ENCODE results near the gene LYL1. TPM values are rescaled to one million over a fixed set of nuclear protein-coding genes. Genes with fewer than 3 reads are reported as not detected.

LYL1 gene
- total and polyA plus RNA-seq, 2 of the 13 experiments (the other 11 are each of a cell fraction or from before 2014, with no cell fraction given), result 0.75 to 0.92 TPM

DNA sequence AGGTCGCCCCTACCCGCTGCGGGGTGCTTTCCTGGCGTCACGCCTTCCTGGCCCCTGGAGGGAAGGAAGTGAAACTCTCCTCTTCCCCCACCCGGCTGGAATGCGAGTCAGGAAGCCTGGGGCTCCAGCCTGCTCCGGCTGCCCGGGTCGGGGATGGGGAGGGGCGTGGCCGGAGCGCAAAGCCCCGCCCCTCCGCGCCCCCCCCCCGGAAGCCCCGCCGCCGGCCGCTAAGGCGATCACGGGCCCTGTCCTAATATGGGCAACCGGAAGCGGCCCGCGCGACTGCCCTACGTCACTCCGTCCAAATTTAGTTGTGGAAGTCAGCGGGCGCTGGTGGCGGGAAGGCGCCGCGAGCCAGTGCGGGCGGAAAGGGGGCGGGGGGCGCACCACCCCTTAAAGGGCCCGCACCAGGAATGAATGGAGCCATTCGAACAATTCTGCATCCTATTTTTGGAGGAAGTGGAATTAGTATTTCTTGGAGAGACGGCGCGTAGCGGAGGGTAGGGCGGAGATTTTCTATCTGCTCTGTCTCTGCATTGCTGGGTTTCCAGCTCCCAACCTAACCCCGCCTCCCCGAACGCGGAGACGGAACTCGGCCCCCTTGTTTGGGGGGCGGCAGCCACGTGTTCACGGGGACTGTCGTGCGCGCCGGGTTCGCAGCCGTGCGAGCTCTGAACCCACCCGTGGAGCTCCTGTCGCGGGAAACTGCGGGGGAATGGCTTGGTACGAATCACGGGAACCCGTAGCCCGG lies 49.1 kb upstream of the LYL1 start (continued):
- no peak for TF ChIP-seq PLRG1 (conservative IDR thresholded peaks at IDR 0.05)
- TF ChIP-seq TCF7 (IDR thresholded peaks at IDR 0.05; ENCODE audit: low read depth), result no peak
- peak; percentile 21; the same call in 1 of the 2 replicates for TF ChIP-seq KDM5A (IDR thresholded peaks at IDR 0.05; ENCODE audit: borderline replicate concordance, low read length)
- TF ChIP-seq ZSCAN30 (CRISPR knock-in tag; IDR thresholded peaks at IDR 0.05), result no peak
- TF ChIP-seq GPN1 (CRISPR knock-in tag; IDR thresholded peaks at IDR 0.05; ENCODE audit: borderline replicate concordance), result no peak
- TF ChIP-seq, protein P1, sequence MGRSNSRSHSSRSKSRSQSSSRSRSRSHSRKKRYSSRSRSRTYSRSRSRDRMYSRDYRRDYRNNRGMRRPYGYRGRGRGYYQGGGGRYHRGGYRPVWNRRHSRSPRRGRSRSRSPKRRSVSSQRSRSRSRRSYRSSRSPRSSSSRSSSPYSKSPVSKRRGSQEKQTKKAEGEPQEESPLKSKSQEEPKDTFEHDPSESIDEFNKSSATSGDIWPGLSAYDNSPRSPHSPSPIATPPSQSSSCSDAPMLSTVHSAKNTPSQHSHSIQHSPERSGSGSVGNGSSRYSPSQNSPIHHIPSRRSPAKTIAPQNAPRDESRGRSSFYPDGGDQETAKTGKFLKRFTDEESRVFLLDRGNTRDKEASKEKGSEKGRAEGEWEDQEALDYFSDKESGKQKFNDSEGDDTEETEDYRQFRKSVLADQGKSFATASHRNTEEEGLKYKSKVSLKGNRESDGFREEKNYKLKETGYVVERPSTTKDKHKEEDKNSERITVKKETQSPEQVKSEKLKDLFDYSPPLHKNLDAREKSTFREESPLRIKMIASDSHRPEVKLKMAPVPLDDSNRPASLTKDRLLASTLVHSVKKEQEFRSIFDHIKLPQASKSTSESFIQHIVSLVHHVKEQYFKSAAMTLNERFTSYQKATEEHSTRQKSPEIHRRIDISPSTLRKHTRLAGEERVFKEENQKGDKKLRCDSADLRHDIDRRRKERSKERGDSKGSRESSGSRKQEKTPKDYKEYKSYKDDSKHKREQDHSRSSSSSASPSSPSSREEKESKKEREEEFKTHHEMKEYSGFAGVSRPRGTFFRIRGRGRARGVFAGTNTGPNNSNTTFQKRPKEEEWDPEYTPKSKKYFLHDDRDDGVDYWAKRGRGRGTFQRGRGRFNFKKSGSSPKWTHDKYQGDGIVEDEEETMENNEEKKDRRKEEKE (IDR thresholded peaks at IDR 0.05), result no peak
- TF ChIP-seq, protein P2, sequence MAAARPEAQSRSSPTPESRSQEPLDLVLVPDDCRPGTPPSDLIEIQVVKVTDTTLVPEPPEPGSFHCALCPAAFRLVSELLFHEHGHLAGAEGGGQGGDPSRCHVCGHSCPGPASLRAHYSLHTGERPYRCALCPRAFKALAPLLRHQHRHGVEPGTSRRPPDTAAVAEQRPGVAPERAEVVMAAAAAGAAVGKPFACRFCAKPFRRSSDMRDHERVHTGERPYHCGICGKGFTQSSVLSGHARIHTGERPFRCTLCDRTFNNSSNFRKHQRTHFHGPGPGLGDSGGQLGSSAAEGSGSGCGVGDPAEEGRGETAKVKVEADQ (CRISPR knock-in tag; IDR thresholded peaks at IDR 0.05; ENCODE audit: borderline replicate concordance), result no peak
- peak; percentile 45; the same call in 1 of the 2 replicates for TF ChIP-seq ZNF761 (CRISPR knock-in tag; conservative IDR thresholded peaks at IDR 0.05)
- TF ChIP-seq, protein P3, sequence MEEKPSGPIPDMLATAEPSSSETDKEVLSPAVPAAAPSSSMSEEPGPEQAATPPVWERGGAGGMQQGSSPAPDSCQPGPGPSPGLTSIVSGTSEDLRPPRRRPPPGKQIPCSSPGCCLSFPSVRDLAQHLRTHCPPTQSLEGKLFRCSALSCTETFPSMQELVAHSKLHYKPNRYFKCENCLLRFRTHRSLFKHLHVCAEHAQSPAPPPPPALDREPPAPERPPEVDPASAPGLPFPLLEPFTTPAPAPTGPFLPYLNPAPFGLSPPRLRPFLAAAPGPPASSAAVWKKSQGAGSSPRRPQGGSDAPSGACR (CRISPR knock-in tag; IDR thresholded peaks at IDR 0.05), result no peak; the same call in 1 of the 2 replicates
- TF ChIP-seq RARA (CRISPR knock-in tag; IDR thresholded peaks at IDR 0.05), result peak; percentile 48; the same call in 1 of the 2 replicates
- TF ChIP-seq AGO1 (IDR thresholded peaks at IDR 0.05; ENCODE audit: low read depth, low read length, poor library complexity, severe bottlenecking), result peak; percentile 57
- TF ChIP-seq DR1 (CRISPR knock-in tag; IDR thresholded peaks at IDR 0.05), result no peak; the same call in 1 of the 2 replicates
- no peak for TF ChIP-seq HNRNPH1 (optimal IDR thresholded peaks at IDR 0.05; ENCODE audit: low read depth, low read length)
- TF ChIP-seq TEAD3 (CRISPR knock-in tag; optimal IDR thresholded peaks at IDR 0.05; ENCODE audit: borderline replicate concordance), result peak; percentile 97
- no peak for TF ChIP-seq DNMT3B (CRISPR knock-in tag; conservative IDR thresholded peaks at IDR 0.05)
- peak; percentile 61 for TF ChIP-seq ZNF777 (CRISPR knock-in tag; IDR thresholded peaks at IDR 0.05)
- TF ChIP-seq ZNF329 (CRISPR knock-in tag; IDR thresholded peaks at IDR 0.05; ENCODE audit: low read depth), result 0 out of 2 replicates have a peak, but pooled peaks have one; percentile 65
- TF ChIP-seq, protein P4, sequence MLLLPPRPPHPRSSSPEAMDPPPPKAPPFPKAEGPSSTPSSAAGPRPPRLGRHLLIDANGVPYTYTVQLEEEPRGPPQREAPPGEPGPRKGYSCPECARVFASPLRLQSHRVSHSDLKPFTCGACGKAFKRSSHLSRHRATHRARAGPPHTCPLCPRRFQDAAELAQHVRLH (CRISPR knock-in tag; IDR thresholded peaks at IDR 0.05; ENCODE audit: borderline replicate concordance, low read depth), result no peak
- TF ChIP-seq ZMYM4 (CRISPR knock-in tag; IDR thresholded peaks at IDR 0.05), result no peak
- TF ChIP-seq SNAI1 (CRISPR knock-in tag; IDR thresholded peaks at IDR 0.05; ENCODE audit: borderline replicate concordance), result peak; percentile 77; the same call in 1 of the 2 replicates
- peak; percentile 58; the same call in 1 of the 2 replicates for TF ChIP-seq ZNF451 (CRISPR knock-in tag; IDR thresholded peaks at IDR 0.05)
- TF ChIP-seq ZNF790 (CRISPR knock-in tag; IDR thresholded peaks at IDR 0.05; ENCODE audit: borderline replicate concordance), result no peak
- TF ChIP-seq PHF20 (CRISPR knock-in tag; IDR thresholded peaks at IDR 0.05), result no peak
- no peak; the same call in 1 of the 2 replicates for TF ChIP-seq ZNF234 (CRISPR knock-in tag; conservative IDR thresholded peaks at IDR 0.05)
- TF ChIP-seq, protein P5, sequence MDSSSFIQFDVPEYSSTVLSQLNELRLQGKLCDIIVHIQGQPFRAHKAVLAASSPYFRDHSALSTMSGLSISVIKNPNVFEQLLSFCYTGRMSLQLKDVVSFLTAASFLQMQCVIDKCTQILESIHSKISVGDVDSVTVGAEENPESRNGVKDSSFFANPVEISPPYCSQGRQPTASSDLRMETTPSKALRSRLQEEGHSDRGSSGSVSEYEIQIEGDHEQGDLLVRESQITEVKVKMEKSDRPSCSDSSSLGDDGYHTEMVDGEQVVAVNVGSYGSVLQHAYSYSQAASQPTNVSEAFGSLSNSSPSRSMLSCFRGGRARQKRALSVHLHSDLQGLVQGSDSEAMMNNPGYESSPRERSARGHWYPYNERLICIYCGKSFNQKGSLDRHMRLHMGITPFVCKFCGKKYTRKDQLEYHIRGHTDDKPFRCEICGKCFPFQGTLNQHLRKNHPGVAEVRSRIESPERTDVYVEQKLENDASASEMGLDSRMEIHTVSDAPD (CRISPR knock-in tag; IDR thresholded peaks at IDR 0.05), result 0 out of 2 replicates have a peak, but pooled peaks have one; percentile 12
